Measurements from ENCODE around the gene FKBP14. TPM values are rescaled to one million over a fixed set of nuclear protein-coding genes. Genes with fewer than 3 reads are reported as not detected.
A peak's percentile ranks its signal among the peaks of the same experiment; 100 is the strongest.
"Not testable (repeated sequence)": the region's sequence is repeated elsewhere in the genome, so short reads cannot be mapped to it uniquely, and the experiment has no call there.

FKBP14 gene
- polyA plus RNA-seq, 3 donors = 0.43 to 1.9 (median 1.1) TPM

- H3K9me3 ChIP-seq (replicated peaks in 1 of 2; ENCODE audit: control insufficient read depth in 1 of 2, insufficient read depth in 1 of 2, low read length in 2 of 2) = no peaks in the 10 kb centered on the region
- peaks cover 0 to 16% of the 10 kb centered on the region in 2 donors for H3K36me3 ChIP-seq (replicated peaks in 1 of 2; ENCODE audit: control insufficient read depth in 1 of 2, insufficient read depth in 2 of 2, low read length in 2 of 2)
- no CpG with 5 or more reads among the region's 1 CpG for WGBS (ENCODE audit: insufficient coverage)
- H3K9ac ChIP-seq (ENCODE audit: insufficient read depth, low read length, poor library complexity, severe bottlenecking) = no peak overlapping the region
- H3K27me3 ChIP-seq (ENCODE audit: control insufficient read depth in 2 of 2, insufficient read depth in 2 of 2, low read length in 2 of 2) = no peaks in the 10 kb centered on the region
- H3K4me3 Mint-ChIP-seq = no peak overlapping the region
- H3K4me2 ChIP-seq (replicated peaks; ENCODE audit: extremely low read depth, low read length, poor library complexity, severe bottlenecking) = no peak overlapping the region
- peaks cover 4% of the 10 kb centered on the region for H3K4me1 Mint-ChIP-seq
- H3K9me3 Mint-ChIP-seq = peaks cover 0 to 4% (median 0%) of the 10 kb centered on the region in 7 donors
- no peak overlapping the region for H3K27ac ChIP-seq (ENCODE audit: low read depth in 1 of 2, low read length in 2 of 2)
- H3K79me2 ChIP-seq (ENCODE audit: insufficient read depth, low read length) = no peaks in the 10 kb centered on the region
- intact Hi-C loops (cut with micrococcal nuclease) = loop anchor here in 1 of 2 donors (10.0 kb wide), 2 partner anchors 118 to 178 kb away; no protein-coding TSS in a partner anchor
- TF ChIP-seq CTCF (IDR thresholded peaks at IDR 0.05) = peak; percentile 57
- peak; percentile 7 to 23 (median 12) for DNase-seq
- peaks cover 20 to 28% of the 10 kb centered on the region in 2 donors for H3K36me3 Mint-ChIP-seq
- H2AFZ ChIP-seq (ENCODE audit: insufficient read depth, low read depth, low read length, poor library complexity, severe bottlenecking) = no peak overlapping the region
- H4K20me1 ChIP-seq (ENCODE audit: insufficient read depth, low read length) = no peaks in the 10 kb centered on the region
- H3K4me3 ChIP-seq (replicated peaks in 1 of 3; ENCODE audit: low read depth in 2 of 3, low read length in 3 of 3) = no peak overlapping the region
- H3K27me3 Mint-ChIP-seq (ENCODE audit: low read depth in 3 of 3) = peaks cover 0 to 3% (median 0%) of the 10 kb centered on the region in 3 donors
- H3K4me1 ChIP-seq (ENCODE audit: control insufficient read depth in 1 of 2, insufficient read depth in 2 of 2, low read length in 2 of 2) = no peaks in the 10 kb centered on the region
- H3K27ac Mint-ChIP-seq = no peak overlapping the region
These were observed 36.1 kb upstream of the FKBP14 start for GRCh38 chr7:30062587-30062986.

DNA sequence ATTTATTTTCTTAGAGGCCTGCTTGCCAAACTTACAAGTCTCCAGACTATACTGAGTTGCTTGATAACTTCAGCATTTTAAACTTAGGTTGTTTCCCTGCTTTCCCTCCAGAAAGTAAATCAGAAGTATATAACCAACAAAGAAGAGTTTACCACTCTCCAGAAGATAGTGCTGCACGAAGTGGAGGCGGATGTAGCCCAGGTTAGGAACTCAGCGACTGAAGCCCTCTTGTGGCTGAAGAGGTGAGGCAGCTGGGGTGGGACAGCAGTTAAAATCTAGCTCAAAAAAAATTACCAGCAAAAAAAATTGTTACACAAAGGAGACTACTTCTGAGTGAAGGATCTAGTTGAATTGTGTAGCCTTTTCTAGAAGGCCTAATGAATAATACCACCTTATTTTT, 35.3 kb upstream of the FKBP14 start:
- DNase-seq; H3K9me3 ChIP-seq (replicated peaks in 1 of 2; ENCODE audit: control insufficient read depth in 1 of 2, insufficient read depth in 1 of 2, low read length in 2 of 2); H3K79me2 ChIP-seq (ENCODE audit: insufficient read depth, low read length); H3K4me3 ChIP-seq (replicated peaks in 1 of 3; ENCODE audit: low read depth in 2 of 3, low read length in 3 of 3); H2AFZ ChIP-seq (ENCODE audit: insufficient read depth, low read depth, low read length, poor library complexity, severe bottlenecking); H3K27me3 Mint-ChIP-seq (ENCODE audit: low read depth in 3 of 3); H3K27ac ChIP-seq (ENCODE audit: low read depth in 1 of 2, low read length in 2 of 2); H3K4me1 ChIP-seq (ENCODE audit: control insufficient read depth in 1 of 2, insufficient read depth in 2 of 2, low read length in 2 of 2); H3K4me3 Mint-ChIP-seq; H3K4me2 ChIP-seq (replicated peaks; ENCODE audit: extremely low read depth, low read length, poor library complexity, severe bottlenecking); H3K9ac ChIP-seq (ENCODE audit: insufficient read depth, low read length, poor library complexity, severe bottlenecking); H3K27me3 ChIP-seq (ENCODE audit: control insufficient read depth in 2 of 2, insufficient read depth in 2 of 2, low read length in 2 of 2); H3K9me3 Mint-ChIP-seq; H4K20me1 ChIP-seq (ENCODE audit: insufficient read depth, low read length); H3K4me1 Mint-ChIP-seq: not testable (repeated sequence)
- peaks cover 0 to 16% of the 10 kb centered on the region in 2 donors for H3K36me3 ChIP-seq (replicated peaks in 1 of 2; ENCODE audit: control insufficient read depth in 1 of 2, insufficient read depth in 2 of 2, low read length in 2 of 2)
- intact Hi-C loops (cut with micrococcal nuclease) = loop anchor here in 1 of 2 donors (10.0 kb wide), 2 partner anchors 117 to 177 kb away; no protein-coding TSS in a partner anchor
- peak overlapping the region in 2 of 7 donors; percentile 8 to 41 for H3K27ac Mint-ChIP-seq
- TF ChIP-seq CTCF (IDR thresholded peaks at IDR 0.05) = peak; percentile 24
- WGBS (ENCODE audit: insufficient coverage) = no CpG with 5 or more reads among the region's 3 CpGs
- peaks cover 20 to 31% of the 10 kb centered on the region in 2 donors for H3K36me3 Mint-ChIP-seq
